Astrocyte (in vitro differentiated cells and primary cell): ENCODE measurements around the gene CDK6.

Source experiments
- EZH2 ChIP-seq: IDR thresholded peaks from 2 replicates; pipeline ENCODE4 v1.6.1; 2012; ENCODE audit warnings: mild to moderate bottlenecking, low read length, inconsistent platforms; ENCODE audit not compliant: insufficient read depth
- TF ChIP-seq, protein P1 (sequence below): IDR thresholded peaks from 2 replicates; pipeline ENCODE4 v1.5.1; 2011; ENCODE audit warnings: low read depth, mild to moderate bottlenecking, inconsistent platforms, low read length, moderate library complexity; ENCODE audit not compliant: insufficient read depth

DNA sequence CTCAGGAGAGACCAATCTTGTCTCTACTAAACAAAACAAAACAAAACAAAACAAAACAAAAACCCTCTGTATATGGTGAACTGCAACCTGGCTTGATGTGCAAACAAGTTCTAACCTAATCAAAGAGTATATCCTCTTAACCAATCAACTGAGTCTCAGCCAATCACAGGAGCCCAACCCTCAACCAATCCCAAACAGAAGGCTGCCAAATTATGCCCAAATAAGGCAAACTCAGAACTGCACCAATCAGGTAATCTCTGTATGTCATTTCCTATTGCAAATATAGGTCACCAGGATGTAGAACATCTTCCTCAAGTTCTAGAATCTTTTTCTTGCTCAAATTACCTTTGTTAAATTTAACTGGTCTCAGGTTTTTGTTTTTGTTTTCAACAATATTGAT lies 251.4 kb downstream of the CDK6 start:
- TF ChIP-seq, protein P1, sequence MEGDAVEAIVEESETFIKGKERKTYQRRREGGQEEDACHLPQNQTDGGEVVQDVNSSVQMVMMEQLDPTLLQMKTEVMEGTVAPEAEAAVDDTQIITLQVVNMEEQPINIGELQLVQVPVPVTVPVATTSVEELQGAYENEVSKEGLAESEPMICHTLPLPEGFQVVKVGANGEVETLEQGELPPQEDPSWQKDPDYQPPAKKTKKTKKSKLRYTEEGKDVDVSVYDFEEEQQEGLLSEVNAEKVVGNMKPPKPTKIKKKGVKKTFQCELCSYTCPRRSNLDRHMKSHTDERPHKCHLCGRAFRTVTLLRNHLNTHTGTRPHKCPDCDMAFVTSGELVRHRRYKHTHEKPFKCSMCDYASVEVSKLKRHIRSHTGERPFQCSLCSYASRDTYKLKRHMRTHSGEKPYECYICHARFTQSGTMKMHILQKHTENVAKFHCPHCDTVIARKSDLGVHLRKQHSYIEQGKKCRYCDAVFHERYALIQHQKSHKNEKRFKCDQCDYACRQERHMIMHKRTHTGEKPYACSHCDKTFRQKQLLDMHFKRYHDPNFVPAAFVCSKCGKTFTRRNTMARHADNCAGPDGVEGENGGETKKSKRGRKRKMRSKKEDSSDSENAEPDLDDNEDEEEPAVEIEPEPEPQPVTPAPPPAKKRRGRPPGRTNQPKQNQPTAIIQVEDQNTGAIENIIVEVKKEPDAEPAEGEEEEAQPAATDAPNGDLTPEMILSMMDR, result no peak
- TF ChIP-seq EZH2, result no peak
